Measurements from ENCODE around the gene MDFIC.

DNA sequence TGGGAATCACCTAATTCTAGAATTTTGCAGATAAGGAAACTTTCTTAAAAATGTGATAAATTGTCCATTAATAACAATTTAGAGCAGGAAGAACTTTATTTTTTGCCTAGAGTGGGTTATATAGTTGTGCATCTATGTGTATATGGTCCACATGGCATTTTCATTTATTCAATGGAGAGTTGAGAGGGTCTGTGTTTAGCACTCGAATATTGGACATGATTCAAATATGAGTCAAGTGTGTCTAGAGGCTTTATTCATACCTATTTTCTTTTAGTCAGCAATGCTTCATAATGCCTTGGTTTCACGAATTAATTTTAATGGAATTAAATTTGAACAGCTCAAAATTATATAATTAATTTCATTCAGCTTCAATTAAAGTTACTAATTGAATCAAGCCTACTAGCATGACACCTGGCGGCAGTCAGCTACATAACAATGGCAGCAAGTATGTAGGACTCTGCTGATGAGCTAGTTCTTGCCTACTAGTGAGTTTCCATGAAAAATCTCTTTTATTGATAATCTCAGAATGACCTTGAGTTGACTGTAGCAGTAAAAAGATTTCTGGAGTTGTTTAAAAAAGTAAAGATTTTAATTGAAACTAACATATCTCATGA is 17.7 kb downstream of the MDFIC start:
- TF ChIP-seq, protein P1, sequence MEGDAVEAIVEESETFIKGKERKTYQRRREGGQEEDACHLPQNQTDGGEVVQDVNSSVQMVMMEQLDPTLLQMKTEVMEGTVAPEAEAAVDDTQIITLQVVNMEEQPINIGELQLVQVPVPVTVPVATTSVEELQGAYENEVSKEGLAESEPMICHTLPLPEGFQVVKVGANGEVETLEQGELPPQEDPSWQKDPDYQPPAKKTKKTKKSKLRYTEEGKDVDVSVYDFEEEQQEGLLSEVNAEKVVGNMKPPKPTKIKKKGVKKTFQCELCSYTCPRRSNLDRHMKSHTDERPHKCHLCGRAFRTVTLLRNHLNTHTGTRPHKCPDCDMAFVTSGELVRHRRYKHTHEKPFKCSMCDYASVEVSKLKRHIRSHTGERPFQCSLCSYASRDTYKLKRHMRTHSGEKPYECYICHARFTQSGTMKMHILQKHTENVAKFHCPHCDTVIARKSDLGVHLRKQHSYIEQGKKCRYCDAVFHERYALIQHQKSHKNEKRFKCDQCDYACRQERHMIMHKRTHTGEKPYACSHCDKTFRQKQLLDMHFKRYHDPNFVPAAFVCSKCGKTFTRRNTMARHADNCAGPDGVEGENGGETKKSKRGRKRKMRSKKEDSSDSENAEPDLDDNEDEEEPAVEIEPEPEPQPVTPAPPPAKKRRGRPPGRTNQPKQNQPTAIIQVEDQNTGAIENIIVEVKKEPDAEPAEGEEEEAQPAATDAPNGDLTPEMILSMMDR (IDR thresholded peaks at IDR 0.05; ENCODE audit: poor library complexity), result no peak
- TF ChIP-seq EZH2 (IDR thresholded peaks at IDR 0.05; ENCODE audit: borderline replicate concordance), result no peak

All from hepatocyte (in vitro differentiated cells).